Thyroid gland (tissue), 4 donors: ENCODE measurements around the gene TCP11L2.

ENCODE experiments used
- POLR2A ChIP-seq, 2 donors: fragments of 450-650 bp; IDR thresholded peaks; one replicate each; pipeline ENCODE4 v1.6.1; 2017; ENCODE audit warnings: antibody characterized with exemption in 2 of 2, mild to moderate bottlenecking in 2 of 2, moderate library complexity in 1 of 2
- TF ChIP-seq, protein P1 (sequence below), 6 experiments: fragments of 200-600 bp in 3 of 6; fragments of 450-650 bp in 3 of 6; sonication (generic) in 3 of 6; IDR thresholded peaks; one replicate each; pipeline ENCODE4 v1.5.1; 2016 to 2019; ENCODE audit warnings: antibody characterized with exemption in 6 of 6, mild to moderate bottlenecking in 2 of 6, inconsistent platforms in 1 of 6, moderate library complexity in 1 of 6

GRCh38 chr12:106265116-106265515 is 37.4 kb upstream of the TCP11L2 start:
- no peak for TF ChIP-seq POLR2A (IDR thresholded peaks at IDR 0.05)
- TF ChIP-seq, protein P1, sequence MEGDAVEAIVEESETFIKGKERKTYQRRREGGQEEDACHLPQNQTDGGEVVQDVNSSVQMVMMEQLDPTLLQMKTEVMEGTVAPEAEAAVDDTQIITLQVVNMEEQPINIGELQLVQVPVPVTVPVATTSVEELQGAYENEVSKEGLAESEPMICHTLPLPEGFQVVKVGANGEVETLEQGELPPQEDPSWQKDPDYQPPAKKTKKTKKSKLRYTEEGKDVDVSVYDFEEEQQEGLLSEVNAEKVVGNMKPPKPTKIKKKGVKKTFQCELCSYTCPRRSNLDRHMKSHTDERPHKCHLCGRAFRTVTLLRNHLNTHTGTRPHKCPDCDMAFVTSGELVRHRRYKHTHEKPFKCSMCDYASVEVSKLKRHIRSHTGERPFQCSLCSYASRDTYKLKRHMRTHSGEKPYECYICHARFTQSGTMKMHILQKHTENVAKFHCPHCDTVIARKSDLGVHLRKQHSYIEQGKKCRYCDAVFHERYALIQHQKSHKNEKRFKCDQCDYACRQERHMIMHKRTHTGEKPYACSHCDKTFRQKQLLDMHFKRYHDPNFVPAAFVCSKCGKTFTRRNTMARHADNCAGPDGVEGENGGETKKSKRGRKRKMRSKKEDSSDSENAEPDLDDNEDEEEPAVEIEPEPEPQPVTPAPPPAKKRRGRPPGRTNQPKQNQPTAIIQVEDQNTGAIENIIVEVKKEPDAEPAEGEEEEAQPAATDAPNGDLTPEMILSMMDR (IDR thresholded peaks at IDR 0.05) = no peak
